Epidermal melanocyte (primary cell): ENCODE results near the gene SH3GL1.

Source experiments
- DNase-seq: peaks from one replicate; pipeline ENCODE4 v3.0.0; 2011; ENCODE audit warnings: low spot score; ENCODE audit not compliant: insufficient read length

The SH3GL1 gene

DNA sequence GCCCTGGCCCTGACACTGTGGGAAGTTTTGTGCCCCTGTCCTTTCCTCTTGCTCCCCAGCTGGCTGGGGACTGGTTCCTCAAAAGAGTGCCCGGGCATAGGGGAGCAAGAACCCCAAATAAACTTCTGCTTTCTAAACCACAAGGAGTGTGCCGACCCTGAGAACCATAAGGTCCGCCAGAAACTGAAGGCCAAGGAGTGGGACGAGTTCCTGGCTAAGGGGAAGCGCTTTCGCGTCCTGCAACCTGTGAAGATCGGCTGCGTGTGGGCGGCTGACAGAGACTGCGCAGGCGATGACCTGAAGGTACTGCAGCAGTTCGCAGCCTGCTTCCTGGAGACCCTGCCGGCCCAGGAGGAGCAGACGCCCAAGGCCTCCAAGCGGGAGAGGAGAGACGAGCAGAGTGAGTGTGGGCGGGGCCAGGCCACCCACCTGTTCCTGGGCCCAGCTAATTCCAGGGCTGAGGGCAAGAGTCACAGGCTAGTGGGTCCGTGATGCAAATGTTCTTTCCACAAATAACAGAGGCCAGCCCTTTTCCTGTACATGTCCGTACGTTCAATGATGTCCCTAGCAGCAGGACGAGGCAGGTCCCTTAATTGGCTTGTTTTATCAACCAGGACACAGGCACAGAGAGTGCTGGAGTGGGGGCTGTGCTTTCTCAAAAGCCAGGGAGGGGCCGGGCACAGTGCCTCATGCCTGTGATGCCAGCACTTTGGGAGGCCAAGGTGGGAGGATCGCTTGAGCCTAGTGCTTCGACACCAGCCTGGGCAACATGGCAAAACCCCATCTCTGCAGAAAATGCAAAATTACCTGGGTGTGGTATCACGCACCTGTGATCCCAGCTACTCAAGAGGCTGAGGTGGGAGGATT lies 31.7 kb upstream of the SH3GL1 start:
- no peak for DNase-seq

DNA sequence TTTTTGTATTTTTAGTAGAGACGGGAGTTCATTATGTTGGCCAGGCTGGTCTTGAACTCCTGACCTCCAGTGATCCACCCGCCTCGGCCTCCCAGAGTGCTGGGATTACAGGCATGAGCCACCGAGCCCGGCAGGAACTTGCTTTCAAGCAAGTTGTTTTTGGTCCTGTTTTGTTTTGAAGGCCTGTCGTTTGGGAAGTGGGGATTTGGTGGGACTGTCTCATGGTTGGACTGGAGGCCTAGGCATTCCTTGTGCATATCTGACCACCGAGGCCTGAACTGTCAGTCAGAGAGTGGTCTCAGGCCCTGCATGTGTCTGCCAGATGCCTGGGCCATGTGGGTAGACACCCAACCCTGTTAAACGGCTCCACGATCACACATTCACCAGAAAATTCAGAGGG lies 30.9 kb upstream of the SH3GL1 start:
- no peak for DNase-seq

DNA sequence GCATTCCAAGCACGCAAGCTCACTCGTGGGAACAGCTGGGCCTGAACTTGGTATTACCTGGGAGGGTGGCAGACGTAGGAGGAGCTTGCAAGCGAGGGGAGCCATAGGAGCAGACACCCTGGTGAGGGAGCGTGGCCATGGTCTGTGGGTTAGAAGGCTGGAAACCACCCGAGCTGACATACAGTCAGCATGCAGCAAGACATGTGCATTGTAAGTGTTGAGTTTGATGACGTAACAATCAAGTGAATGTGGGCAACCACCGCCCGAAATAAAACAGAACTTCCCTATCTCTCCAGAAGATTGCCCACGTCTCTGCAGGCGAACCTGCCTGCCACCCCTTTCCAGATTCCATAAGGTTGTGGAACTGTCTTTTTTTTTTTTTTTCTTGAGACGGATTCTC lies 30.4 kb upstream of the SH3GL1 start:
- no peak for DNase-seq

DNA sequence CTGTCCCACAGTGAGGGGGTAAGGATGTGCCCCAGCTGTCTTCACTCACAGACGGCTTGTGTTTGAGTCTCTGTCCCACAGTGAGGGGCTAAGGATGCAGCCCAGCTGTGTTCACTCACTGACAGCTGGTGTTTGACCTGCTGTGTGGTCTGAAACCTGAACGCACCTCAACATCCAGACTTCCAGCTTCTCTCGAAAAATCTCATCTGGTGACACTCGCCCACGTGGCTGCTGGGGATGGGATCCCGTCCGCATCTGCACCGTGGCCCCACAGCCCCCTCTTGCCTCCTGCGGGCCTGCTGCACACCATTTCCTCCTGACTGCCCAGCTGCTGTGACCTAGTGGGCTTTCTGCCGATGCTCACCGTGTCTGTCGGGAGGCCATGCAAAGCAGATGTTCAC lies 29.4 kb upstream of the SH3GL1 start:
- no peak for DNase-seq

DNA sequence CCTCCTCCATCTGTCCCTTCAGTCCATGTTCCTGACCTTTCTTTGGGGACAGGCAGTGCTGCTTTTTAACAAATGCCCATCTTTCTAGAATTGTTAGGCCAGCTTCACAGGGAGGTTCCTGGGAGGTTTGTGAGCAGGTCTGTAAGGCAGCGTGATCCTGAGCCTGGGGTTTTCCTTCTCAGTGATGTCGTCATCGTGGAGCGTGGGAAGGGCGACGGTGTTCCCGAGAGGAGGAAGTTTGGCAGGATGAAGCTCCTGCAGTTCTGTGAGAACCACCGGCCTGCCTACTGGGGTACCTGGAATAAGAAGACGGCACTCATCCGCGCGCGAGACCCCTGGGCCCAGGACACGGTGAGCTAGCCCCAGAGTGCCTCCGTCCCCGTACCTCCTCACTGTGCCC lies 28.9 kb upstream of the SH3GL1 start:
- DNase-seq, result no peak

DNA sequence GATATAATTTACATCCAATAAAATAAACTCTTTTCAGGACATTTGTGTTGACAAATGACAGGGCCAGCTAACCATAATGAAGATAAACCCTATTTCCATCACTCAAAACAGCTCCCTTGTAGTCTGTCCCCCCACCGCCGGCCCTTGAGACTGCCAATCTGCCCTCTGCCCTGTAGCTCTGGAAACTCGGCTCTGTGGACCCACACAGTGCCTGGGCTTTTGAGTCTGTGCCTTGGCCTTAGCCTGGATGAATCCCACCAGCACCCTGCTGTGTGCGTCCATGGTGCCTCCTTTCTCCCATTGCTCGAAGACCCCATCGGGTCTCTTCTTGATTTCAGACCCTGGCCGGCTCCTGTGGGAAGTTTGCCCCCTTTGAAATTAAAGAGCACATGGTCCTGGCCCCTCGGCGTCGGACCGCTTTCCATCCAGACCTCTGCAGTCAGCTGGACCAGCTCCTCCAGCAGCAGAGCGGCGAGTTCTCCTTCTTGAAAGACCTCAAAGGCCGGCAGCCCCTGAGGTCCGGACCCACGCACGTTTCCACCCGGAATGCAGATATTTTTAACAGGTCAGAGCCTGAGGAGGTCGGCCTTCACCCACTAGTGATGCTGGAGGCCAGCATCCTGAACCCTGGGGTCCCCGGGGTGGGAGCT lies 28.1 kb upstream of the SH3GL1 start:
- DNase-seq, result no peak

DNA sequence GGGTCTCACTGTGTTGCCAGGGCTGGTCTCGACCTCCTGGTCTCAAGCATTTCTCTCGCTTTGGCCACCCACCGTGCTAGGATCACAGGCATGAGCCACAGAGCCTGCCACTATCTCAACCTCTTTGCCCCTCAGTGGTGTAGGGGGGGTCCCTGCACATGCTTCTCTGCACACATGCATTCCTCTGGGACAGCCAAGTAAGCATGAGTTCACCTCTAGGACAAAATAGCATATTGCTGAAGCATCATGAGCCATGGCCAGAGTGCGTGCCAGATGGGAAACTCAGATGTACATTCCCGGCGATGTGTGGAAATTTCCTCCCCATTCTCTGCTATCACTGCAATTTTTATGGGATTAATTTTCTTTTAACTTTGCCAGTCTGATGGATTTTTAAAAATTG lies 25.2 kb upstream of the SH3GL1 start:
- DNase-seq, result no peak

DNA sequence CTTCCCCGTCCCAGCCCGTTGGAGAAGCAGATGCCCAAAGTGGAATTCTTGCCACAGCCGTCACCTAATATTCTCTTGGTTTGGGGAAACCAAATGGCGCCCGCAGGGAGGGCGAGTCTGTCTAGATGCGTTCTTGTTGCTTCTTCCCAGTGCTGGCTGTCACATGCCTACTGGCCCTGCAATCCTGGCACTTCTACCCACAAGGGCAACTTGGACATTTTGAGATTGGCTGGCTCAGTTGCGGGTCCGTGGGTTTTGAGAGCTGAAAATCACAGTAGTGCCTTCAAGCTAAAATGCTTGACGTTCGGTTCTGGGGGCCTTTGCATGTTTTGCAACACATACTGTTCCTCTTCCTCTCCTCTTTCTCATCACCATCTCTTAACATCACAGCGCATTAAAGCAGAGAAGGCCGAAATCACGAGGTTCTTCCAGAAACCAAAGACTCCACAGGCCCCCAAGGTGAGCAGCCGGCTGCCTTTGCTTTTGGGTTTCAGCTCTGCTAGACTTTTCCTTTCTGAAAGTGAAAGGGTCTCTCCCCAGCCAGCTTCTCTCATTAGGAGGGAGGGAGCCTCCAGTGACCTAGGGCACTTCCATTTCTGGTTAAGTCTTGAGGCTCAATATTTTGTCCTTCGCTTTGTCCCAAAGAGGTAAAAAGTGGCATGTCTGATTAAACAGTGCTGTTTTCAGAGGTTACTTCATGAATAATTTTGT lies 23.2 kb upstream of the SH3GL1 start:
- DNase-seq, result no peak

DNA sequence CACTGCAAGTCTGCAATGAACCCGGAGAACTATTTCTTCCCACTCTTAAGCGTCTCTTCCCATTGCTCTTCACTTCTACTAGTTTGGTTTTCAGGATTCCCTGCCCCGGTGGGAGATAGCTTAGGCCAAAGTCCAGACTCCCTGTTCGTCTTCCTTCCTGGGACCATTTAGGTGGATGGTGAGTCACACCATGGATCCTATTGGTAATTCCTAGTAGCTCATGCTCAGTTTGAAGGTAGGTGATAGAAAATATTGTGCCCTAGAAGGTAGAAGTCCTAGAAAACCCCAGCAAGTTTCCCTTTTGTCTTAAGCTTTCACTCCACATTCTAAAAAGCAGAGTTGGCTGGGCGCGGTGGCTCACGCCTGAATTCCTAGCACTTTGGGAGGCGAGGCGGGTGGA lies 15.9 kb upstream of the SH3GL1 start:
- no peak for DNase-seq

DNA sequence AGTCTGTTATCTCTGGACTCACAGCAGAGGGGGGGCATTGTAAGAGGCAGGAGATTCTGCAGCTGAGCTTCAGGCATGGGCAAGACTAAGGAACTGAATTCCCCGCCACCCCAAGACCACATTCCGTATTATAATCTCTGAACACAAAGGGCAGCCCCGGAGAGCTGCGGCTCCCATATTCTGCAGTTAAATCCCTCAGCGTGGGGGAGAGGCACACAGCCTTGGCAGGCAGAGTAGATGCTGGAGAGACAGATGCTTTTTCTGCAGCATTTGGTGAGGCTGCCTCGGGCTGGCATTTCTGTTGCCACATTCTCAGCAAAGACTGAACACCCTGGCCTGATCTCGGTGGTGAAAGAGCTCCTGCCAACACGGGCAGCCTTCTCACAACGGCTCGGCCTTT lies 15.0 kb upstream of the SH3GL1 start:
- DNase-seq, result no peak

DNA sequence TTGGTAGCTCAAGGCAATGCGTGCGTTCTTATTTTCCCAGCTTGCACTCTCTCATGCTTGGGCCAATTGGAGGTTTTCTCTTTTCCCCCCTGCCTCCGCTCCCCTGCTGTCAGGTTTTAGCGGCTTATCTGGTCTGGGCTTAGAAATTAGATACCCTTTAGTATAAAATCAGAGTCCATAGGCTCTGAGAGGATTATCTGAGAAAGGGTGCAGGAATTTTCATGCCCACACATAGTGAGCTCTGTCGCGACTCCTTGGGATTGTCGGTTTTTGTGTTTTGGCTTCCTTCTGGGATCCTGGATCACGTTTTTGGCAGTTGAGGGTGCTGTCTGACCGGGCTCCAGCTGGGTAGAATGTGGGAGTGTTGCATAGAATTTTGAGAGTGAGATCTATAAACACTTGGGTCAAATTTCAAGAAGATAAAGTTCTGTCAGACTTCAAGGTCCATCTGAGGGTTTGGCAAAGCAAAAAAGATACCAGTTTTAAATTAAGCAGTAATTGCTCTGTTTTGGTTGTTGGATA lies 14.5 kb upstream of the SH3GL1 start:
- no peak for DNase-seq

DNA sequence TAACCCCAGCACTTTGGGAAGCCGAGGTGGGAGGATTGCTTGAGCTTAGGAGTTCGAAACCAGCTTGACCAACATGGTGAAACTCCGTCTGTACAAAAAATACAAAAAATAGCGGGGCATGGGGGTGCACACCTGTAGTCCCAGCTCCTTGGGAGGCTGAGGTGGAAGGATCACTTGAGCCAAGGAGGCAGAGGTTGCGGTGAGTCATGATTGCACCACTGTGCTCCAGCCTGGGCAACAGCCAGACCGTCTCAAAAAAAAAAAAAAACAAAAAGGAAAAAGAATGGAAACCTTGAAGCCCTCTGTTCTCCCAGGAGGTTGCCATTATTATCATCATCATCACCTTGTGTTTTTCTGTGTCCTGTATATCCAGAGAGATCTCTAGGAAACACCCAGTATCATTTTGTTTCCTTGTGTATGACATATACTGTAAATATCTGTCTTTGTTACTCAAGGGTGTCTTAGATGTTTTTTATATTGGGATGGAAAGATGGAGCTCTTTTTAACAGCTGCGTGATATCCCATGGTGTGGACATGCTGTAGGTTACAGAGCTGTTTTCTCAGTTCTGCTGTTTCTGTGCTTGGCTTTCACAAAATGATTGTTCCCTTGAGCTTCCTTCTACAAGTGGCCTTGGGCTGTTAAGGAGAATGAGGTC lies 13.9 kb upstream of the SH3GL1 start:
- DNase-seq, result no peak

DNA sequence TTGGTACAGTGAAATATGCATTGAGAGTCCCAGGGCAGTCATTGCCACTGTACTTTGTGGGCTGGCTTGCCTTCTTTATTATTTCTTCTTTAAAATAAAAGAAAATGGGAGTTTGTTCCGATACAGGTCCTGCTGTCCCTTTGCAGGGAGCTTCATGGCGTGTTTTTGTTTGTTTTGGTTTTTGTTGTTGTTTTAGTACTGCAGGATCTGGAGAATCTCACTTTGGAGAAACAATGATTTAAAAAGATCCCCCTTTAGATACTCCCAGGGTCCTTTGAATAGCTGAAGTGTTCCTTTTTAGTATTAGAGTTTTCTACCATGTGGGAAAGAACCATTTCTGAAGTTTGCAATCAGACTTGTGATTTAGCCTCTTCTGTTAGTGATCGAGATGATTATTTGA lies 13.2 kb upstream of the SH3GL1 start:
- no peak for DNase-seq

DNA sequence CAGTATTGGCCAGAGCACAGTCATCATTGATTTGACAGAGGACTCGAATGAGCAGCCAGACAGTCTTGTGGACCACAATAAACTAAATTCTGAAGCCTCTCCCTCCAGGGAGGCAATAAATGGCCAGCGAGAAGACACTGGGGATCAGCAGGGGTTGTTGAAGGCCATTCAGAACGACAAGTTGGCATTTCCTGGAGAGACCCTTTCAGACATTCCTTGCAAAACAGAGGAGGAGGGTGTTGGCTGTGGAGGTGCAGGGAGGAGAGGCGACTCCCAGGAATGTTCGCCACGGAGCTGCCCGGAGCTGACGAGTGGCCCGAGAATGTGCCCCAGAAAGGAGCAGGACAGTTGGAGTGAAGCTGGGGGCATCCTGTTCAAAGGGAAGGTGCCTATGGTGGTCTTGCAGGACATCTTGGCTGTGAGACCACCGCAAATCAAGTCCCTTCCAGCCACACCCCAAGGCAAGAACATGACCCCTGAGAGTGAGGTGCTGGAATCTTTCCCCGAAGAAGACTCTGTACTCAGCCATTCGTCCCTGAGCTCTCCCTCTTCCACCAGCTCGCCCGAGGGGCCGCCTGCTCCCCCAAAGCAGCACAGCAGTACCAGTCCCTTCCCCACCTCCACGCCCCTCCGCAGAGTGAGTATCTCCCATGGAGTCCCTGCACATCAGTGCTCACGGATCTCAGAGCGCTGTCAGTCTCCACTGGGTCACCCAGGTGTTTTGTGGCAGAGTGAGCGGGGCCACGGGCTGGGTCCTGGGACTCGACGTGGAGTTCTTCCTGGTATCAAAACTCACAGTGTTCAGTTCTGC lies 9.0 kb upstream of the SH3GL1 start:
- no peak for DNase-seq

DNA sequence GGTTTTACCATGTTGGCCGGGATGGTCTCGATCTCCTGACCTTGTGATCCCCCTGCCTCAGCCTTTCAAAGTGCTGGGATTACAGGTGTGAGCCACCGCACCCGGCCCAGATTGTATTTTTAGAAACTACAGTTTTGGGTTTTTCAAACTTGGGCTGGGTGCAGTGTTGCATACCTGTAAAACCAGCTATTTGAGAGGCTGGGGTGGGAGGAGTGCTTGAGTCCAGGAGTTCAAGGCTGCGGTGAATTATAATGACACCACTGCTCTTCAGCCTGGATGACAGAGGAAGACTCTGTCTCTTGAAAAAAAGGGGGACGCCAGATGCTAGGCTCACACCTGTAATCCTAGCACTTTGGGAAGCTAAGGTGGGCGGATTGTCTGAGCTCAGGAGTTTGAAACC lies 6.3 kb upstream of the SH3GL1 start:
- no peak for DNase-seq

DNA sequence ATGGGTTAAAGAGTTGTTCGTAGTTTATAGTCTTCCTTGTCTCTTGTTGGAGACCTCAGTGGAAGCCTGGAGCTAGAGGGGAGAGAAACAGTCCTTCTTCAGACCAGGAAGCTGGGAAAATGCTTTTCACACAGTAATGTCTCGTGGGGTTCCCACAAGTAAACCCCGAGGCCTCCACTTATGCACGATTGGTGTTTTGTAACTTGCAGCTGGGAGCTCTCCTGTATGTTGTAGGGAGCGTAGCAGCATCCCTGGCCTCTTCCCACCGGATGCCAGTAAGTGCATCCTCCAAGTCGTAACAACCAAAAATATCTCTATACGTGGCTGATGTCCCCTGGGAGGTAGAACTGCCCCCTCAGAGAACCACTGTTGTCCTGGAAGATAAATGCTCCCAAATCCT lies 5.6 kb upstream of the SH3GL1 start:
- DNase-seq, result peak; percentile 78

DNA sequence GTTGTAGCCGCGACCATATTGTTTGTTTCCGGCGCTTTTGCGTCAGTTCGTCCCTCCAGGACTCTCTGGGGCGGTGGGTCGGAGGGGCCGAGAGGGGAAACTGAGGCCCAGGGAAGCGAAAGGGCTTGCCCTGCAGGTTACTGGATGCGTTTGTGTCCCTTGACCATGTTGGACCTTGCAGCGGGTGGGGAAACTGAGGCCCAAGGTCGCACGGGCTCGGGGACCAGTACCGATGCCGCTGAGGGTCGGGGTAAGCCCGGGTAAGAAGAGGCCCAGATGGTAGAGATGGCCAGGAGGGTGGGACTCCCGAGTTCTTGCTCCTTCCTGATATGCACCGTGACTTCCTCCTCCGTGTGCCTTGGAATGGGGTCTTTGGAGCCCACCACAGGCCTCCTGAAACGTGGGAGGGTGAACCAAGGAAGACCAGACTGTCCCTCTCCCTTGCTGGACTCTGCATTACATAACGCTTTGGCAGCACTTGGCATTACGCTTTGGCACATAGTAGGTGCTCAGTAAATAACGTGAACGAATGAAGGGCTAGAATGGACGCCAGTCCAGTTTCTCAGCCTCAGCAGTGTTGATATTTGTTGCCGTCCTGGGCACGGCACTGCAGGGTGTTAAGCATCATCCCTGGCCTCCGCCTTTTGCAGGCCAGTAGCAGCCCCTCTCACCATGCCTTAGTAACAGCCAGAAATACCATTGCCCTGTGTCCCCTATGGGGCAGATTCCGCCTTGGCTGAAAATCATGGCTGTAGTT lies 2.8 kb upstream of the SH3GL1 start:
- no peak for DNase-seq

DNA sequence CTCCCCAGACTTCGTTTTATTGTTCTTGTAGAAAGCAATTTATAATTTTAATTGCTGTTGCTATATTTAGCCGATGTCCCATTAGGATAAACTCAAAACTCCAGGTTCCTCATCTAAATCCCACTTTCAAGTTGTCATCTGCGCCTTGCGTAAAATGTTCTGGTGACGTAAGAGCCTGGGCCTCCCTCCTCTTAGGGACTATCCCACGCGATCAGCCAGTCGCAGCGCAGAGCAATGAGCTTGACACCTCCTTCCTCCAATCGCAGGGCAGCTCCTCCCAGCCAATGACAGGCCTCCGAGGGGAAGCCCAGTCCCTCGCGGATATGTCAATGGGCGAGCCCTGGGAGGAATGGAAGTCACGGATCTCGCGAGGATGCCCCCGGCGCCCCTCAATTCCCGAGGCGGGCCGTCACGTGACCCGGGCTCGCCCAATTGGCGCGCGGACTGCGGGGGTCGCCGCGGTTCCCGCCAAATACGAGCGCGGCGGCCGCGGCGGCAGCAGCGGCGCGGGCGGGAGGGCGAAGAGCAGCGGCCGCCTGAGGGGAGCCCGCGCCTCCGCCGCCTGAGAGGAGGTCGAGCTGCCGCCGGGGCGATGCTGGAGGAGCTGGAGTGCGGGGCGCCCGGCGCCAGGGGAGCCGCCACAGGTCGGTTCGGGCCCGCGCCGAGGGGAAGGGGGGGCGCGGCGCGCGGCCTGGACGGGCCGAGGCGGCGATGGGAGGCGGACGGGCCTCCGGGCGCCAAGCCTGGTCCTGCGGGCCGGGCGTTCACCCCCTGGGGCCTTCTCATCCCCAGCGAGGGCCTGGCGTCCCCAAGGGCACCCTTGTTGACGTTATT lies 2.0 kb upstream of the SH3GL1 start, which contains the start of gene CHAF1A:
Gene CHAF1A (plus strand): TSS at position 470 of the 834 bp plus-strand sequence. CDS start 123 bp downstream, at position 593.
- DNase-seq, result peak; percentile 100

DNA sequence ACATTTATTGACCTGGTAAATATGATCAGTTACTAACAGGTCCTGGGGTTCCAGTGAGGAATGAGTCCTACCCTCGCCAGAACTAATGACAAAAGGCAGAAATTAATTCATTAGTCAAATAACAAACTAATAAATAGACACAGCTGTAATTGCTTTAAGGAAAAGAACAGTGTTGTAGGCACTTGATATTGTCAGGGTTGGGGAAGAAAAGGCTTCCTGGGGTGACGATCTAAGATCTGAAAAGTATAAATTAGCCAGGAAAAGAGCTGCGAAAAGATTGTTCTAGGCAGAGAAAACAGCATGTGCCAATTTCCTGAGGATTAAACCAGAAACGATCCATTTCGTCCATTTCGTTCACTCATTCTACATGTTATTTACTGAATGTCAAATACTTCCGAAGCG lies 1.4 kb upstream of the SH3GL1 start:
- DNase-seq, result no peak
